ENCODE results near the gene WDR54.
A peak's percentile ranks its signal among the peaks of the same experiment; 100 is the strongest.

Gene WDR54, protein sequence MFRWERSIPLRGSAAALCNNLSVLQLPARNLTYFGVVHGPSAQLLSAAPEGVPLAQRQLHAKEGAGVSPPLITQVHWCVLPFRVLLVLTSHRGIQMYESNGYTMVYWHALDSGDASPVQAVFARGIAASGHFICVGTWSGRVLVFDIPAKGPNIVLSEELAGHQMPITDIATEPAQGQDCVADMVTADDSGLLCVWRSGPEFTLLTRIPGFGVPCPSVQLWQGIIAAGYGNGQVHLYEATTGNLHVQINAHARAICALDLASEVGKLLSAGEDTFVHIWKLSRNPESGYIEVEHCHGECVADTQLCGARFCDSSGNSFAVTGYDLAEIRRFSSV

DNA sequence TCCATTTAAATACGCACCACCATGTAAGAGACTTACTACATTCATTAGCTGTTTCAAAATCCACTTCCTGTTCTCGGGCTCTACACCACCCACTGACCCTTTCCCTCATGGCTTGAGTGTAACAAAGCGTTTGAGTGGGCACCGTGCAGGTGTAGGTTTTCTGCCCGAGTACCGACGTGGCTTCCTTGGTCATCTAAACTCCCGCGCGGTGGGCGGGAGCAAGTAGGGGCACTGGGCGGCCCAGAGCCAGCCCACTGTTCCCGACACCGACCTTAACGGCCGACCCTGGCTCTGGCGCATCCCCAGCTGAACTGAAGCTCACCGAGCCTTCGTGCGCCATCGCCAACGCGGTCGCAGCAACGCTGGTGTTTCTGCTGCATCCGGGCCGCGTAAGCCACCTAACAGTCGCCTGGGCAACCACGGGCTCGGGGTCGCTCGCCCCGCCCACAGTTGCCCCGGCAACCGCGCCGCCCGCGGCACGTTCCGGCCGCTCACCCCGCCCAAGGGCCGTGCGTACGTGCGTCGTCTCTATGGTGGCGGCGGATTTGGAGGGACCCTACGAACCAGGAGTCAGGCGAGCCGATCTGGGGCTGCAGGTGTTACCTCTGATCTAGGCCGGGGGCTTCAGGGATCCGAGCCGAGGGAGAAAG, at the start of gene WDR54, which contains the start of gene C2orf81:
WDR54 (plus strand) TSS at position 510 of the 650 bp plus-strand sequence. CDS start 424 bp downstream, outside the sequence.
C2orf81 (minus strand) TSS at position 399 of the 650 bp plus-strand sequence; CDS start at position 340, 59 bp downstream.
- H3K36me3 ChIP-seq (ENCODE audit: control insufficient read depth, insufficient read depth, low read length), result no peaks in the 10 kb centered on the region
- H3K27ac ChIP-seq, result peak within 1 kb of the TSS; percentile 59
- no peaks in the 10 kb centered on the region for H3K4me1 ChIP-seq
- H3K27me3 ChIP-seq (ENCODE audit: control insufficient read depth, insufficient read depth, low read length), result no peaks in the 10 kb centered on the region
- no peak within 1 kb of the TSS for H3K9ac ChIP-seq
- H3K4me2 ChIP-seq (ENCODE audit: low read length), result peak within 1 kb of the TSS; percentile 90
- no peaks in the 10 kb centered on the region for H3K79me2 ChIP-seq
- TF ChIP-seq, protein P1, sequence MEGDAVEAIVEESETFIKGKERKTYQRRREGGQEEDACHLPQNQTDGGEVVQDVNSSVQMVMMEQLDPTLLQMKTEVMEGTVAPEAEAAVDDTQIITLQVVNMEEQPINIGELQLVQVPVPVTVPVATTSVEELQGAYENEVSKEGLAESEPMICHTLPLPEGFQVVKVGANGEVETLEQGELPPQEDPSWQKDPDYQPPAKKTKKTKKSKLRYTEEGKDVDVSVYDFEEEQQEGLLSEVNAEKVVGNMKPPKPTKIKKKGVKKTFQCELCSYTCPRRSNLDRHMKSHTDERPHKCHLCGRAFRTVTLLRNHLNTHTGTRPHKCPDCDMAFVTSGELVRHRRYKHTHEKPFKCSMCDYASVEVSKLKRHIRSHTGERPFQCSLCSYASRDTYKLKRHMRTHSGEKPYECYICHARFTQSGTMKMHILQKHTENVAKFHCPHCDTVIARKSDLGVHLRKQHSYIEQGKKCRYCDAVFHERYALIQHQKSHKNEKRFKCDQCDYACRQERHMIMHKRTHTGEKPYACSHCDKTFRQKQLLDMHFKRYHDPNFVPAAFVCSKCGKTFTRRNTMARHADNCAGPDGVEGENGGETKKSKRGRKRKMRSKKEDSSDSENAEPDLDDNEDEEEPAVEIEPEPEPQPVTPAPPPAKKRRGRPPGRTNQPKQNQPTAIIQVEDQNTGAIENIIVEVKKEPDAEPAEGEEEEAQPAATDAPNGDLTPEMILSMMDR (IDR thresholded peaks at IDR 0.05), result no peak
- H2AFZ ChIP-seq, result peak within 1 kb of the TSS; percentile 74
- no peaks in the 10 kb centered on the region for H3K9me3 ChIP-seq (ENCODE audit: control insufficient read depth, low read length)
- H3K4me3 ChIP-seq (ENCODE audit: low read depth, low read length), result peak within 1 kb of the TSS; percentile 77

DNA sequence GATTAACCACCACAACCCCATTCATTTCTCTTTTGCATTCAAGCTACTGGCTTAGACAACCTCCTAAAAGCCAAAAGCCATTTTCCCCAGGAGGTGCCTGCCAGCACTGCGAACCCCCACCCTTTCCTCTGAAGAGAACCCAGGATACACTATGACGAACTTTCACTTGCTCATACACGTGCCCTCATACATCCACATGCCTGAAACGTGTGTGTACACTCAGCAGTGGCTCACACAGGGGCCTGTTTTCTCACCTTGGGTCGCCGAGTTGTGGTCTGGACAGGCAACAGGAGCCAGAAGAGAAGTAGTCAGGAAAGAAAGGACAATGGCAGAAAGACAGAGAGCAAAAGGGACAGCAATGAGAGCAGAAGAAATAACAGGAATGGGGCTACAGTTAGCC, 48.9 kb upstream of the WDR54 start:
- TF ChIP-seq, protein P1 (IDR thresholded peaks at IDR 0.05), result no peak
- no peaks in the 10 kb centered on the region for H3K36me3 ChIP-seq (ENCODE audit: control insufficient read depth, insufficient read depth, low read length)
- peak overlapping the region; percentile 76 for H3K4me2 ChIP-seq (ENCODE audit: low read length)
- no peaks in the 10 kb centered on the region for H3K9me3 ChIP-seq (ENCODE audit: control insufficient read depth, low read length)
- peaks cover 26% of the 10 kb centered on the region for H3K4me1 ChIP-seq
- peaks cover 46% of the 10 kb centered on the region for H3K79me2 ChIP-seq
- no peak overlapping the region for H3K4me3 ChIP-seq (ENCODE audit: low read depth, low read length)
- H2AFZ ChIP-seq, result no peak overlapping the region
- H3K9ac ChIP-seq, result no peak overlapping the region
- no peaks in the 10 kb centered on the region for H3K27me3 ChIP-seq (ENCODE audit: control insufficient read depth, insufficient read depth, low read length)
- H3K27ac ChIP-seq, result no peak overlapping the region

DNA sequence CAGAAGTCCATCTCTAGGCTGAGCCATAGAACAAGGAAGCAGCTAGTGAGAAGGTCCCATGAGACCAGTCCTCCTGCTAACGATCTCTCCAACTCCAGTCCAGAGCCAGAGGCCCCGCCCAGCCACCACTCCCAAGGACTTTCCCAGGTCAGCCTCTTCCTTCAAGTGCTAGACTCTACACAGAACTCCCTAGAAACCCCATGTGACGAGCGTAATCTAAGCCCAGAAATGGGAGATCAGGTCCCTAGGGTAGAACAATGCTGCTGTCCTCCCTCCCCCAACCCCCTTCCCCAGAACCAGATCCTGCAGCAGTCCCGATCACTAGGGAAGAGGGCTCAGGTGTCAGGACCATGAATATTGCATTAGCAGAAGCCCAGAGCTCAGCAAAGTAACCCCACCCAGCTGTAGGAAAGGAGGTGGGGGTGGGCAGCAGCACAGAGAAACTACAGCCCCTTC, 48.3 kb upstream of the WDR54 start:
- H3K27ac ChIP-seq, result peak overlapping the region; percentile 59
- peak overlapping the region; percentile 54 for H3K4me3 ChIP-seq (ENCODE audit: low read depth, low read length)
- H2AFZ ChIP-seq, result no peak overlapping the region
- H3K36me3 ChIP-seq (ENCODE audit: control insufficient read depth, insufficient read depth, low read length), result no peaks in the 10 kb centered on the region
- peak overlapping the region; percentile 76 for H3K4me2 ChIP-seq (ENCODE audit: low read length)
- H3K9me3 ChIP-seq (ENCODE audit: control insufficient read depth, low read length), result no peaks in the 10 kb centered on the region
- H3K27me3 ChIP-seq (ENCODE audit: control insufficient read depth, insufficient read depth, low read length), result no peaks in the 10 kb centered on the region
- TF ChIP-seq, protein P1 (IDR thresholded peaks at IDR 0.05), result no peak
- H3K79me2 ChIP-seq, result peaks cover 52% of the 10 kb centered on the region
- H3K9ac ChIP-seq, result no peak overlapping the region
- peaks cover 26% of the 10 kb centered on the region for H3K4me1 ChIP-seq

DNA sequence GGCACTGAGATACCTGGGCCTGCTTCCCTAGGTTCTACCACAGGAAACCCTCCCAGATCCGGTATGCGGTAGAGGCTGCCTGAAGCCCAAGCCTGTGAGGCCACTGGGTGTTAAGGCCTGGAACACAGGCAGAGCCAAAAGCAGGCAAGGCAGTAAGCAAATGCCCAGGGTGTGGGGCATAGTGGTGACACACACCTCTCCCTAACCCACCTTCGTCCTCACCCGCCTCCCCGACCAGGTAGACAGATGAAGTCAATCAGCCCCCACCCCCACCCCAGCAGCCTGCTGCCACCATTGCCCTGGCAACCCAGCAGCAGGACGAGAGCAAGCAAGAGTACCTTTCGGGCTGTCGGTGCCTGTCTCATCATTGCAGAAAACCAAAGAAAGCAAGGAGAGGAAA, 47.5 kb upstream of the WDR54 start:
- peaks cover 59% of the 10 kb centered on the region for H3K79me2 ChIP-seq
- no peaks in the 10 kb centered on the region for H3K36me3 ChIP-seq (ENCODE audit: control insufficient read depth, insufficient read depth, low read length)
- H3K9ac ChIP-seq, result no peak overlapping the region
- peak overlapping the region; percentile 40 for H2AFZ ChIP-seq
- H3K9me3 ChIP-seq (ENCODE audit: control insufficient read depth, low read length), result no peaks in the 10 kb centered on the region
- H3K4me2 ChIP-seq (ENCODE audit: low read length), result peak overlapping the region; percentile 76
- TF ChIP-seq, protein P1 (IDR thresholded peaks at IDR 0.05), result no peak
- peaks cover 29% of the 10 kb centered on the region for H3K4me1 ChIP-seq
- peak overlapping the region; percentile 59 for H3K27ac ChIP-seq
- no peaks in the 10 kb centered on the region for H3K27me3 ChIP-seq (ENCODE audit: control insufficient read depth, insufficient read depth, low read length)
- peak overlapping the region; percentile 54 for H3K4me3 ChIP-seq (ENCODE audit: low read depth, low read length)

All from parathyroid adenoma (tissue), 2 donors.